NOMO-1 treated with dmso at 0.1 percent for 144 hours (cell line): ENCODE measurements around the gene PLSCR3.

Experiments
- DNase-seq: peaks from one replicate; lab custom pipeline; 2025; ENCODE audit not compliant: unreplicated experiment; lab: John Stamatoyannopoulos, UW

The PLSCR3 gene

DNA sequence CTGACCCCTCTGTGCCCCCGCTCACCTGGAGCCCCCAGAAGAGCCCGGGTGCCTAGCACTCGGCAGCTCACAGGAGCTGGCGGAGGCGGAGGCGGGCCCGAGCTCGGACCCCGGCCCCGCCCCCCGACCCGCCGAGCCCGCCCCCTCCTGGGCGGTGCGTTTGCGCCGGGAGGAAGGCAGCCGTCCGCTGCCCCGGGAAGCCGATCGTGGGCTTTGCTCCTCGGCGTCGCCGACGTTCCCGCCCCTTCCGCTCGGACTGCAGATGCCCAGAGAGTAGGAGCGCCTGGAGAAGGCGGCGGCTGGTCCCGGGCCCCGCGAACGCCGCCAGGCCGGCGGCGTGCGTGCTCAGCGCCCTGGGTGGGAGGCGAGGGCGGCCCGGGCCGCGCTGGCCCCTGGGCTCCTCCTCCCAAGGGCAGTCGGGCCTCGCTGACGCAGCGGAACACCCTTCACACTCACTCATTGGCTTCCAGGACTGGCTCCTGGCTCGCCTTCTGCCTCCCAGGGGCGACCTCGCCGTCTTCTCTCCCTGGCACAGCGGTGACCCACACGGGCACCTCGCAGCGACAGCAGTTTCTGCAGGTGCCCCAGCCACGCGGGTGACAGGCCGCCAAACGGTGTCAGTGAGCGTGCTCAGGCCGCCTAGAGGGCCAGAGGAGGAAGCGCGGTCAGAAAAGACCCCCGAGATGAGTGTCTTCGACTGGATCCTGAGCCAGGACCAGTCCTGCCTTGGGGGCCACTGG lies at the start of gene PLSCR3:
Gene PLSCR3 (minus strand): TSS at position 74 of the 740 bp plus-strand sequence. CDS start 415 bp downstream, outside the sequence.
- DNase-seq, result peak; percentile 64

DNA sequence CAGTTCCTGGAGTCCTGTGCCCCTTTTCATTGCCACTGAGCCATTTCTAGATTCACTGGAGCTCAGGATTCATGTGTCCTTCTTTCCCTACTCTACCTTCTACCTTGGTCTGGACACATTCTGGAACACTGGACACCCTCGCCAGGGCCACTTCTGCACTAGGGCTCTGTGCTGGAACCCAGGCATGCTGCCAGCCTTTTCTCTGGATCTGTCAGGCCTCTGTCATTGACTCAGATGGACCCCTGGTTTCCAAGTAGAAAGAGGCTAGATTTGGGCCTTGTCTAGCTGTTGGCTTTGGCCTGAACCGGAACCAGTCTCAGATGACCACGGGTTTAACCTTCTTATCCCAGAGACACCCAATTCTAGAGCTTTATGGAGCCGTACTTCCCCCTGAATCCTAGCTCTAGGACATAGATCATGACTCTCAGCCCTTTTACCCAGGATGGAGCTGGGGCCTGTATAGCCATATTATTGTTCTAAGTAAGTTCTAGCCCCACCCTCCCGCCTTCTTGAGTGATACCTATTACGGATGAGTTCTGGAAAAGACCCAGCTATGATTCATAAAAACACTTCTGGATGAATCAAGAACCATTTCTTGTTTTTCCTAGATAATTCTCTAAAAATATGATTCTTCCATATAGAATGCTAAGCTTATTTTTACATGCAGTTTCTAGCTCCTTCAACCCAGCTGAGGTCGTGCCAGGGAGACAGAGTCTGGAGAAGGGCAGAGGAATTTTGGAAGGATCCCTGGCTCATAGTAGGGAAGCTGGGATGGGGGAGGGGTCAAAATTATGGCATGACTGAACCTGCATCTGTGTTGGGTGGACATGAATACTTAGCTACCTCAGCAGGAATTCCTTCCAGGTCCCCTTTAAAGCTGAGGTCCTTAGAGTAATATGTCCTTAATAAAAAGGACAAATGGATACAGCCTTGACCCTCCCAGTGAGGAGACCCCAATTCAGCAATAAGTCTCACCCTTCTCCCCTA lies 49.5 kb upstream of the PLSCR3 start:
- DNase-seq, result no peak

GRCh38 chr17:7442142-7442541 lies 47.8 kb upstream of the PLSCR3 start:
- DNase-seq, result no peak

- DNase-seq, result no peak
These were observed 46.9 kb upstream of the PLSCR3 start for GRCh38 chr17:7441266-7441665.

- no peak for DNase-seq
These were observed 46.5 kb upstream of the PLSCR3 start for GRCh38 chr17:7440834-7441195.

- no peak for DNase-seq
These were observed 45.9 kb upstream of the PLSCR3 start for GRCh38 chr17:7440113-7440833.

DNA sequence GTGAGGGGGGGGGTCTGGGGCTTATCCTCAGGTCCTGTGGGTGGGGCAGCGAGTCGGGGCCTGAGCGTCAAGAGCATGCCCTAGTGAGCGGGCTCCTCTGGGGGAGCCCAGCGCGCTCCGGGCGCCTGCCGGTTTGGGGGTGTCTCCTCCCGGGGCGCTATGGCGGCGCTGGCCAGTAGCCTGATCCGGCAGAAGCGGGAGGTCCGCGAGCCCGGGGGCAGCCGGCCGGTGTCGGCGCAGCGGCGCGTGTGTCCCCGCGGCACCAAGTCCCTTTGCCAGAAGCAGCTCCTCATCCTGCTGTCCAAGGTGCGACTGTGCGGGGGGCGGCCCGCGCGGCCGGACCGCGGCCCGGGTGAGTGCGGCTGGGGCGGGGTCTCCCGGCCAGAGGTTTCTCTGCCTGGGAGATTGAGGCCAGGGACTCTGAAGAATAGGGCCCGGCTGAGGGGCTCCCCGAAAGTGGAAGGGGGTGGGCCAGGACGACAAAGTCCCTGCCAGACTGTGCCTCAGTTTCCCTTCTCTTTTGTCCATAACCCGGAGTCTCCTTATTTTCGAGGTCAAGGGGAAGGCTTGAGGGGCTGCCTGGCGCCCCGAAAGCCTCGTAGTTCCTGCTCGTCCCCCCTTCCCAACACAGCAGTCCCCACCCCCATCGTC lies 45.3 kb upstream of the PLSCR3 start, which contains the start of gene FGF11:
Gene FGF11 (plus strand): TSS at position 51 of the 651 bp plus-strand sequence. CDS start 109 bp downstream, at position 160.
- no peak for DNase-seq

DNA sequence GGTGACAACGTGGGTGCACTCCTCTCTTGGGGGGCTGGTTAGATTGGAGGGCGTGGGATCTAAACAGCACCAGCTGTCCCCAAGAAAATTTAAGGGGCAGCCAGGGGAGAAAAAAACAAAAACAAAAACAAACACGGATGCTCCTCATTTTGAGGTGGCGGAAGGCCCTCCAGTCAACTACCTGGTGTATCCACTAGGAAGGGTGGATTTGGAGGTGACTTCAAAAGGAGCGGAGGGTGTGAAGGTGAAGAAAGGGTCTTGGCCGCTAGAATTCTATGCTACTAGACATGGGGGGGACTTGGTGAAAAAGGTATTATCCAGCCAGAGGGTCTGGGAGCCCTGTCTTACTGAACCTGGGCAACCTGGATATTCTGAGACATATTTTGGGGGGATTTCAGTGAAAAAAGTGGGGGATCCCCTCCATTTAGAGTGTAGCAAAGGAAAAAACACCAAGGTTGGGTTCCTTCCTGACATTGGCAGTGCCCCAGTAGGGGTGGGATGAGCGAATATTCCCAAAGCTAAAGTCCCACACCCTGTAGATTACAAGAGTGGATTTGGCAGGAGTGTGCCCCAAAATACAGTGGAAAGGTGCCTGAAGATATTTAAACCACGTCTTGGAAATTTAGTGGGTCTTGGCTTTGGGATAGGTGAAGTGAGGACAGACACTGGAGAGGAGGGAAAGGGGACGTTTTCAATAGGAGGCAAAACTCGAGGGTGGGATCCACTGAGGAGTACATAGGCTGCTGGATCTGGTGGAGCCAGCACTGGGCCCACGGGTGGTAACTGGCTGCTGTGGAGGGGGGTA lies 44.5 kb upstream of the PLSCR3 start:
- DNase-seq, result no peak

DNA sequence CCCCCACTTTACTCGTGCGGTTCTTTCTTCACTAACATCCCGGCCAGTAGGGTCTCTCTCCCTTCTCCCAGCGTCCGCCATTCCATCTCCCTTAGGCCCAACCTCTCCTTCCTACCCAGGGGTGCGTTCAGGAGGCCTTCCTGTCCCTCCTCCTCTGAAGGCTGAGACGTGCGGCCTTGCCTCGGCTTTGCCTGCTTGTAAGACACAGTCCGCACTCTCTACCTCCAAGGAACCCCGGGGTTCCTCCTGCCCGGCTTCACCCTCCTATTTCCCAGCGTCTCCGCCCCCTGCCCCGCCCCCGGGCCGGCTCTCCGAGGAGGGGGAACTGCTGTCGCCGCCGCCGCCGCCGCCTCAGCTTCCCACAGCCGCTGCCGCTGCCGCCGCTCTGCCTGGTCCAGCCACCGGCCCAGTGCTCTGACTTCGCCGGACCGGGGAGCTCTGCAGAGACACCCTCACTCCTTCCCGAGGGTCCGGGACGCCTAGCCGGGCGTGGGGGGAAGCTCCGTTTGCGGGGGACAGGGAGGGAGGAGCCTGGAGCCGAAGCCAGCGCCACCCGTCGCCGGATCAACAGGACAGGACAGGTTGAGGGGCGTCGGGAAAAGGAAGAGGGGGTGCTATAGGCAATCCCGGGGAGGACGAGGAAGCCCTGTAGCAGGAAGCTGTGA lies 43.8 kb upstream of the PLSCR3 start:
- peak; percentile 32 for DNase-seq

DNA sequence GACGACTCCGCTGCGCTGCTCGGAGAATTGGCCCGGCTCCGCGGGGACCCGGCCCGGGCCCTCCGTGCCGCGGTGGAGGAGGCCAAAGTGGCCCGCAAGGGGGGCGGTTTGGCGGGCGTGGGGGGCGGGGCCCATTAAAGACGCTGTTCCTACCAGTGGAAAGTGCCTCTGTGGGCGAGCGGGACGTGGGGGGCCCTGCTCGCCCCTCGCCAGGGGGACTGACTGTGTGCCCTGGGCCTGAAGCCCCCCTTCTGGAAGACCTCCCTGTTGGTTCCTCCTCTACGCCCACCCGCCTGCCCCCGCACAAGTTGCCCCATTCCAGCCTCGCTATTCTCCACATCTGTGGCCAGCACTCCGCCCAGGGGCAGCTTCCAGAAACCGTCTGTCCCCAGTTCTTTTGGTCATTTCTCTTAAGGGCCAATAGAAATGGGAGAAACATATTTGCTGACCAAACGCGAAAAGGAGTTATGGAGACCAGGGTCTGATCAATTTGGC lies 43.1 kb upstream of the PLSCR3 start:
- DNase-seq, result no peak

DNA sequence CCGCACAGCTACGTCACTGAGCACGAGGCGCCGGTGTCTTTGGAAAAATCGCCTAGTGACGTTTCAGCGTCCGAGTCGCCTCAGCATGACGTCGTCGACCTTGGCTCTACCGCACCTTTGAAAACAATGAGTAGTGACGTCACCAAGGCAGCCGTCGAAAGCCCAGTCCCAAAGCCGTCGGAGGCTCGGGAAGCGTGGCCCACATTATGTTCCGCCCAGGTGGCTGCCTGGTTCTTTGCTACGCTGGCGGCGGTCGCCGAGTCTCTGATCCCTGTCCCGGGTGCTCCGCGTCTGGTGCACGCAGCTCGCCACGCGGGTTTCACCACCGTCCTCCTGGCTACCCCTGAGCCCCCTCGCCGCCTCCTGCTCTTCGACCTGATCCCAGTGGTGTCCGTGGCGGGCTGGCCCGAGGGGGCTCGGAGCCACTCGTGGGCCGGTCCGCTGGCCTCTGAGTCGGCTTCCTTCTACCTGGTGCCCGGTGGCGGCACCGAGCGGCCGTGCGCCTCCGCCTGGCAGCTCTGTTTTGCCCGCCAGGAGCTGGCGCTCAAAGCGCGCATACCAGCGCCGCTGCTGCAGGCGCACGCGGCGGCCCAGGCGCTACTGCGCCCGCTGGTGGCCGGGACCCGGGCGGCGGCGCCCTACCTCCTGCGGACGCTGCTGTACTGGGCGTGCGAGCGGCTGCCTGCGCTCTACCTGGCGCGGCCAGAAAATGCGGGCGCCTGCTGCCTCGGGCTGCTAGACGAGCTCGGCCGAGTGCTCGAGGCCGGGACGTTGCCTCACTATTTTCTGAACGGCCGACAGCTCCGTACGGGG lies 42.4 kb upstream of the PLSCR3 start:
- peak; percentile 52 for DNase-seq

- peak; percentile 65 for DNase-seq
These were observed 41.6 kb upstream of the PLSCR3 start for GRCh38 chr17:7435676-7436555.

- no peak for DNase-seq
These were observed 38.0 kb upstream of the PLSCR3 start for GRCh38 chr17:7432296-7432695.

GRCh38 chr17:7431231-7431630 lies 36.9 kb upstream of the PLSCR3 start:
- DNase-seq, result no peak

GRCh38 chr17:7429722-7430121 lies 35.4 kb upstream of the PLSCR3 start:
- no peak for DNase-seq

DNA sequence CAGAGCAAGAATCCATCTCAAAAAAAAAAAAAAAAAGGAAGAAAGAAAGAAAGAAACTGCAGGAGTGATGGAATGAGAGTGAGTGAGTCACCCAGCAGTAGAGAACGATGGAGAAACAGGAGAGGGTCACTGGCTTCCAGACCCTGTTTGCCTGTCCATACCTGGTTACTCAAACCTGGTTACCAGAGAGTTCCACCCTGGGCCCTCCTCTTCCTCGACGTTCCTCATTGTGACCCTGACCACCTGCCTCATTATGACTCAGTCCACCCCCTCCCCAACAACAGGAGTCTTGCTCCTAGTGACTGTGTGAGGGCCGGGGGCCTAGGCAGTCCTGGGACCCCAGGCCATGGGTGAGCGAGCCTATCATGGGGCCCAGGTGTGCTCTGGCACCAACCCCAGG lies 34.2 kb upstream of the PLSCR3 start, which contains the start of gene SPEM3:
Gene SPEM3 (plus strand): TSS at position 301 of the 400 bp plus-strand sequence. CDS start 46 bp downstream, at position 347.
- no peak for DNase-seq

- no peak for DNase-seq
These were observed 33.2 kb upstream of the PLSCR3 start for GRCh38 chr17:7427549-7427948.
